ENCODE measurements around the gene SLC26A6. TPM values are rescaled to one million over a fixed set of nuclear protein-coding genes. Genes with fewer than 3 reads are reported as not detected.
A peak's percentile ranks its signal among the peaks of the same experiment; 100 is the strongest.

Gene SLC26A6
- polyA plus RNA-seq, 1 donor (not counting 4 experiments of a cell fraction or from before 2014, with no cell fraction given) = 24.9 TPM

- DNase-seq (ENCODE audit: low read depth, low spot score) (no peak), FAIRE-seq (no peak)
- Histone ChIP-seq H3K36me3 (ENCODE audit: control insufficient read depth in 2 of 2, extremely low read depth in 1 of 2, insufficient read depth in 2 of 2, low read length in 2 of 2) (peaks cover 5 to 7% of the 10 kb centered on the region in 2 experiments), H3K79me2 (ENCODE audit: control insufficient read depth, insufficient read depth, low read length) (peaks cover 13% of the 10 kb centered on the region), H3K4me3 (ENCODE audit: control insufficient read depth in 2 of 3, extremely low read depth in 1 of 3, insufficient read depth in 2 of 3, low read depth in 1 of 3, low read length in 3 of 3) (no peak overlapping the region), H3K27me3 (ENCODE audit: control insufficient read depth, extremely low read depth, insufficient read depth, low read length) (no peaks in the 10 kb centered on the region), H3K27ac (ENCODE audit: control insufficient read depth, insufficient read depth, low read length) (no peak overlapping the region), H3K9ac (ENCODE audit: control insufficient read depth, extremely low read depth, insufficient read depth, low read length) (no peak overlapping the region), H4K20me1 (ENCODE audit: control insufficient read depth, extremely low read depth, insufficient read depth, low read length) (peaks cover 2% of the 10 kb centered on the region), H3K9me1 (ENCODE audit: control insufficient read depth, extremely low read depth, insufficient read depth, low read length) (peaks cover 2% of the 10 kb centered on the region), H3K9me3 (ENCODE audit: control insufficient read depth, low read depth, low read length) (no peaks in the 10 kb centered on the region), H2AFZ (ENCODE audit: control insufficient read depth, low read length) (no peak overlapping the region), H3K4me2 (ENCODE audit: control insufficient read depth, extremely low read depth, insufficient read depth, low read depth, low read length) (no peak overlapping the region), H3K4me1 (ENCODE audit: control insufficient read depth, extremely low read depth, insufficient read depth, low read length) (peaks cover 11% of the 10 kb centered on the region)
- dilution Hi-C loops (cut with MboI; ENCODE audit: extremely low pct_ligation_motif_present, low sequenced_read_pairs) = no loop called here
- TF ChIP-seq EZH2 (IDR thresholded peaks at IDR 0.05; ENCODE audit: low read length) (no peak), CTCF (optimal IDR thresholded peaks at IDR 0.05 in 1 of 3, IDR thresholded peaks at IDR 0.05 in 1 of 3, conservative IDR thresholded peaks at IDR 0.05 in 1 of 3; ENCODE audit: extremely low read depth in 1 of 3, insufficient read depth in 2 of 3, low read length in 3 of 3) (no peak)
Observed at GRCh38 chr3:48637305-48637704, 2.0 kb upstream of the SLC26A6 start.

GRCh38 chr3:48636149-48636655 lies 941 bp upstream of the SLC26A6 start:
- Histone ChIP-seq H3K36me3 (ENCODE audit: control insufficient read depth in 2 of 2, extremely low read depth in 1 of 2, insufficient read depth in 2 of 2, low read length in 2 of 2) (peaks cover 11 to 12% of the 10 kb centered on the region in 2 experiments), H2AFZ (ENCODE audit: control insufficient read depth, low read length) (peak overlapping the region; percentile 85), H3K9me1 (ENCODE audit: control insufficient read depth, extremely low read depth, insufficient read depth, low read length) (peaks cover 2% of the 10 kb centered on the region), H3K4me2 (ENCODE audit: control insufficient read depth, extremely low read depth, insufficient read depth, low read depth, low read length) (peak overlapping the region; percentile 96), H3K27ac (ENCODE audit: control insufficient read depth, insufficient read depth, low read length) (no peak overlapping the region), H3K4me1 (ENCODE audit: control insufficient read depth, extremely low read depth, insufficient read depth, low read length) (peaks cover 11% of the 10 kb centered on the region), H3K27me3 (ENCODE audit: control insufficient read depth, extremely low read depth, insufficient read depth, low read length) (no peaks in the 10 kb centered on the region), H4K20me1 (ENCODE audit: control insufficient read depth, extremely low read depth, insufficient read depth, low read length) (peaks cover 2% of the 10 kb centered on the region), H3K79me2 (ENCODE audit: control insufficient read depth, insufficient read depth, low read length) (peaks cover 13% of the 10 kb centered on the region), H3K9ac (ENCODE audit: control insufficient read depth, extremely low read depth, insufficient read depth, low read length) (peak overlapping the region; percentile 72), H3K4me3 (ENCODE audit: control insufficient read depth in 2 of 3, extremely low read depth in 1 of 3, insufficient read depth in 2 of 3, low read depth in 1 of 3, low read length in 3 of 3) (peak overlapping the region; percentile 77 to 93 (median 80)), H3K9me3 (ENCODE audit: control insufficient read depth, low read depth, low read length) (no peaks in the 10 kb centered on the region)
- TF ChIP-seq EZH2 (IDR thresholded peaks at IDR 0.05; ENCODE audit: low read length) (no peak), CTCF (optimal IDR thresholded peaks at IDR 0.05 in 1 of 3, IDR thresholded peaks at IDR 0.05 in 1 of 3, conservative IDR thresholded peaks at IDR 0.05 in 1 of 3; ENCODE audit: extremely low read depth in 1 of 3, insufficient read depth in 2 of 3, low read length in 3 of 3) (no peak)
- dilution Hi-C loops (cut with MboI; ENCODE audit: extremely low pct_ligation_motif_present, low sequenced_read_pairs) = no loop called here
- no peak for DNase-seq (ENCODE audit: low read depth, low spot score)
- no peak for FAIRE-seq

Data from keratinocyte (primary cell).